Colonic mucosa (tissue), 4 donors: ENCODE results near the gene CNTNAP5. TPM values are rescaled to one million over a fixed set of nuclear protein-coding genes. Genes with fewer than 3 reads are reported as not detected.

ENCODE experiments used
- DNase-seq: peaks from one replicate; pipeline ENCODE4 v3.0.0-alpha.2; 2020
- H3K27ac ChIP-seq: fragments of 200-600 bp; one replicate; pipeline ENCODE4 v1.8.0; 2021
- H3K27me3 ChIP-seq: fragments of 200-600 bp; one replicate; pipeline ENCODE4 v1.8.0; 2021
- H3K36me3 ChIP-seq: fragments of 200-600 bp; one replicate; pipeline ENCODE4 v1.8.0; 2021
- H3K4me1 ChIP-seq: fragments of 200-600 bp; one replicate; pipeline ENCODE4 v1.8.0; 2021; ENCODE audit warnings: mild to moderate bottlenecking
- H3K4me3 ChIP-seq: fragments of 200-600 bp; one replicate; pipeline ENCODE4 v1.8.0; 2021
- H3K9ac ChIP-seq, 2 donors: one replicate each; pipeline ENCODE4 v1.7.0; 2013; ENCODE audit warnings: control low read depth in 2 of 2, low read depth in 2 of 2, low read length in 2 of 2
- H3K9me3 ChIP-seq: fragments of 200-600 bp; one replicate; pipeline ENCODE4 v1.8.0; 2021
- CTCF ChIP-seq: fragments of 200-600 bp; IDR thresholded peaks from one replicate; pipeline ENCODE4 v1.8.0; 2022; ENCODE audit warnings: antibody characterized with exemption, mild to moderate bottlenecking
- intact Hi-C: fragments of 100-400 bp; cut with DNase I; formaldehyde crosslinking; loops from one replicate; pipeline ENCODE4 v1.14.1; 2022
- total RNA-seq, 2 donors: library from RNA; stranded (reverse); fragmentation: NEBNext Ultra II Directional in 1 of 2; extraction: Animal tissue kit (Norgen Biotek cat#: 25700) in 1 of 2; gene quantifications; one replicate each; pipeline ENCODE4 v1.2.1, GENCODE V29; 2021
- donor health status: healthy.
- donor health status: DM: no; HTN: no; CAD: no.
- donor health status: DM: no; HTN: no; CAD: no.

The CNTNAP5 gene
- total RNA-seq, 2 donors from 2014 or later, result 0.35 TPM; not detected in 1

GRCh38 chr2:124725187-124725586, 700.1 kb downstream of the CNTNAP5 start:
- Histone ChIP-seq H3K4me3 (no peak overlapping the region), H3K4me1 (no peaks in the 10 kb centered on the region), H3K27ac (no peak overlapping the region), H3K9me3 (no peaks in the 10 kb centered on the region), H3K36me3 (no peaks in the 10 kb centered on the region), H3K27me3 (no peaks in the 10 kb centered on the region), H3K9ac (no peak overlapping the region)
- TF ChIP-seq CTCF, result no peak
- no peak for DNase-seq
- intact Hi-C loops, result no loop called here

- no peaks in the 10 kb centered on the region for H3K4me1 ChIP-seq
- no peaks in the 10 kb centered on the region for H3K27me3 ChIP-seq
- no peak for DNase-seq
- H3K9ac ChIP-seq, result no peak overlapping the region
- no peak overlapping the region for H3K4me3 ChIP-seq
- no peaks in the 10 kb centered on the region for H3K36me3 ChIP-seq
- intact Hi-C loops, result no loop called here
- TF ChIP-seq CTCF, result no peak
- H3K27ac ChIP-seq, result no peak overlapping the region
- no peaks in the 10 kb centered on the region for H3K9me3 ChIP-seq
Measured at GRCh38 chr2:124740636-124741035, 715.5 kb downstream of the CNTNAP5 start.

GRCh38 chr2:124753842-124754241, 728.8 kb downstream of the CNTNAP5 start:
- Histone ChIP-seq H3K27me3 (no peaks in the 10 kb centered on the region), H3K4me1 (no peaks in the 10 kb centered on the region), H3K9me3 (no peaks in the 10 kb centered on the region), H3K27ac (no peak overlapping the region), H3K36me3 (no peaks in the 10 kb centered on the region), H3K4me3 (no peak overlapping the region), H3K9ac (no peak overlapping the region)
- TF ChIP-seq CTCF, result no peak
- DNase-seq, result no peak
- intact Hi-C loops, result no loop called here

- intact Hi-C loops, result no loop called here
- Histone ChIP-seq H3K4me3 (no peak overlapping the region), H3K9ac (no peak overlapping the region), H3K36me3 (no peaks in the 10 kb centered on the region), H3K27me3 (no peaks in the 10 kb centered on the region), H3K27ac (no peak overlapping the region), H3K9me3 (no peaks in the 10 kb centered on the region), H3K4me1 (no peaks in the 10 kb centered on the region)
- no peak for DNase-seq
- TF ChIP-seq CTCF, result no peak
Measured at GRCh38 chr2:124755386-124755785, 730.3 kb downstream of the CNTNAP5 start.

GRCh38 chr2:124756048-124756447, 731.0 kb downstream of the CNTNAP5 start:
- no peak for TF ChIP-seq CTCF
- no peak overlapping the region for H3K27ac ChIP-seq
- no peak overlapping the region for H3K4me3 ChIP-seq
- intact Hi-C loops, result no loop called here
- no peaks in the 10 kb centered on the region for H3K9me3 ChIP-seq
- H3K9ac ChIP-seq, result no peak overlapping the region
- no peaks in the 10 kb centered on the region for H3K4me1 ChIP-seq
- H3K27me3 ChIP-seq, result no peaks in the 10 kb centered on the region
- no peaks in the 10 kb centered on the region for H3K36me3 ChIP-seq
- no peak for DNase-seq

- H3K9me3 ChIP-seq, result no peaks in the 10 kb centered on the region
- intact Hi-C loops, result no loop called here
- H3K27ac ChIP-seq, result no peak overlapping the region
- H3K27me3 ChIP-seq, result no peaks in the 10 kb centered on the region
- no peak for DNase-seq
- H3K9ac ChIP-seq, result no peak overlapping the region
- H3K4me1 ChIP-seq, result no peaks in the 10 kb centered on the region
- H3K36me3 ChIP-seq, result no peaks in the 10 kb centered on the region
- H3K4me3 ChIP-seq, result no peak overlapping the region
- no peak for TF ChIP-seq CTCF
Measured at GRCh38 chr2:124762388-124762787, 737.3 kb downstream of the CNTNAP5 start.
